Tibial nerve (tissue), 3 donors: ENCODE results near the gene LRP6.

Experiments
- CTCF ChIP-seq, 5 experiments: fragments of 200-600 bp in 3 of 5; fragments of 450-650 bp in 2 of 5; sonication (generic) in 3 of 5; IDR thresholded peaks; one replicate each; pipeline ENCODE4 v1.5.1; 2016 to 2019; ENCODE audit warnings: antibody characterized with exemption in 5 of 5, mild to moderate bottlenecking in 3 of 5, moderate library complexity in 2 of 5
- POLR2A ChIP-seq, 2 donors: fragments of 450-650 bp; IDR thresholded peaks; one replicate each; pipeline ENCODE4 v1.6.1; 2017; ENCODE audit warnings: antibody characterized with exemption in 2 of 2, mild to moderate bottlenecking in 2 of 2, moderate library complexity in 2 of 2

DNA sequence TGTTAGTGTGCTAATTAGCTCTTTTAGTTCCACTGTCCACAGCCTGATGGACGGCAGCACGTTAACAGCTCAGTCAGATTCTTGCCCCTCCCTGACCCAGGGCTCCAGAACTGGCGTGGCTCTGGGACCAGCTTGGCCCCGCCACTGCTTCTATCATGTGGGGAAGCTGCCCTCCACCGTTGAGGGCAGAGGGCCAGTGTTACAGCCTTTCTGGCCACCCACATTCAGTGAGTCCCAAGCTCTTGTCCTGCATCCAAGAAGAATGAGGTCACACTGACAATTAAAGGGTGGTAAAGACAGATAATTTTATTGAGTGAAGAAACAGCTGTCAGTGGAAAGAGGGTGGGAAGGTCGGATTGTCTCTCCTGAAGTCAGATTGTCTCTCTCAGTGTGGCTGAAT is 159.2 kb downstream of the LRP6 start:
- TF ChIP-seq CTCF (IDR thresholded peaks at IDR 0.05) (no peak), POLR2A (IDR thresholded peaks at IDR 0.05) (no peak)
